GM12864 (cell line): ENCODE measurements around the gene NKAIN4.
"Not testable (repeated sequence)": the region's sequence is repeated elsewhere in the genome, so short reads cannot be mapped to it uniquely, and the experiment has no call there.

Source experiments
- DNase-seq: peaks from one replicate; pipeline ENCODE4 v3.0.0-alpha.2; 2011; ENCODE audit warnings: low read depth
- H3K4me3 ChIP-seq: 2 replicates; pipeline ENCODE4 v1.5.1; 2011; ENCODE audit warnings: mild to moderate bottlenecking, low read depth, low read length, control low read depth
- TF ChIP-seq, protein P1 (sequence below): IDR thresholded peaks from 2 replicates; pipeline ENCODE4 v1.5.1; 2011; ENCODE audit warnings: low read depth, mild to moderate bottlenecking, moderate library complexity, low read length, control low read depth, inconsistent platforms; ENCODE audit errors: missing control alignments

NKAIN4 gene

DNA sequence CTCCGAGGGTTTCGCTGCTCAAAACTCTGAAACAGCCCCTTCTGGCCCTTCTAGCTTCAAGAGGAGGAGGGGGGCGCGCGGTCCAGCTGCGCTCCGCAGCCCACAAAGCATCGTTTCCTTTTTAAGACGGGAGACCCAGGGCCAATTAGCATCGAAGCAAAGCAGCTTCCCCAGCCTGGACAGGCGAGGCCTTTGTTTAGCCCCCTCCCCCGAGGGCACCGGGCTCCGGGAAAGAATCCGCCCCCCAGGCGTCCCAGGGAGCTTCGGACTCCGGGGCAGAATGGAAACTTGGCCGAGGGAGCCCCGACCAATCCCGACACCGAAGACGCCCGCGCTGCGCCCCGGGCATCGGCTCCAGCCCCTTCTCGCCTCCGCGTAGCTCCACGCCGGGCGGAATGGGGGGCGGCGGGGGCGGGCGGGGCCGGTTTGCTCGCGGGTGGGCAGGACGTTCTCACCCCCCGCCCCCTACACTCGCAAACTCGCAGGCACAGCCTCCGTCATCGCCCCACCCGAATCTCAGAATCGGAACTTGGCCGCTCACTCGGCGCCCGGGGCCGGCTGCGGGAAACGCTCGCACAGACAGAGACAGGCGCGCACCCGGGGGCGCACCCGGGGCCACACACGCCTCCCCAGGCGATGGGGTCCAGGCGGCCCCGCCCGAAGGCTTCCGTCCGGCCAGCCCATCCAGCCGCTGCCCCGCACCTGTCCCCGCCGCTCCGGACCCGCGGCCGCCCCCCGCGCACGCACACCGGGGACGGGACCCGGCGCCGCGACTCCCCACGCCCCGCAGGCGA lies 628 bp downstream of the NKAIN4 start:
- DNase-seq: no peak
- H3K4me3 ChIP-seq: no peak overlapping the region
- TF ChIP-seq, protein P1, sequence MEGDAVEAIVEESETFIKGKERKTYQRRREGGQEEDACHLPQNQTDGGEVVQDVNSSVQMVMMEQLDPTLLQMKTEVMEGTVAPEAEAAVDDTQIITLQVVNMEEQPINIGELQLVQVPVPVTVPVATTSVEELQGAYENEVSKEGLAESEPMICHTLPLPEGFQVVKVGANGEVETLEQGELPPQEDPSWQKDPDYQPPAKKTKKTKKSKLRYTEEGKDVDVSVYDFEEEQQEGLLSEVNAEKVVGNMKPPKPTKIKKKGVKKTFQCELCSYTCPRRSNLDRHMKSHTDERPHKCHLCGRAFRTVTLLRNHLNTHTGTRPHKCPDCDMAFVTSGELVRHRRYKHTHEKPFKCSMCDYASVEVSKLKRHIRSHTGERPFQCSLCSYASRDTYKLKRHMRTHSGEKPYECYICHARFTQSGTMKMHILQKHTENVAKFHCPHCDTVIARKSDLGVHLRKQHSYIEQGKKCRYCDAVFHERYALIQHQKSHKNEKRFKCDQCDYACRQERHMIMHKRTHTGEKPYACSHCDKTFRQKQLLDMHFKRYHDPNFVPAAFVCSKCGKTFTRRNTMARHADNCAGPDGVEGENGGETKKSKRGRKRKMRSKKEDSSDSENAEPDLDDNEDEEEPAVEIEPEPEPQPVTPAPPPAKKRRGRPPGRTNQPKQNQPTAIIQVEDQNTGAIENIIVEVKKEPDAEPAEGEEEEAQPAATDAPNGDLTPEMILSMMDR: no peak

DNA sequence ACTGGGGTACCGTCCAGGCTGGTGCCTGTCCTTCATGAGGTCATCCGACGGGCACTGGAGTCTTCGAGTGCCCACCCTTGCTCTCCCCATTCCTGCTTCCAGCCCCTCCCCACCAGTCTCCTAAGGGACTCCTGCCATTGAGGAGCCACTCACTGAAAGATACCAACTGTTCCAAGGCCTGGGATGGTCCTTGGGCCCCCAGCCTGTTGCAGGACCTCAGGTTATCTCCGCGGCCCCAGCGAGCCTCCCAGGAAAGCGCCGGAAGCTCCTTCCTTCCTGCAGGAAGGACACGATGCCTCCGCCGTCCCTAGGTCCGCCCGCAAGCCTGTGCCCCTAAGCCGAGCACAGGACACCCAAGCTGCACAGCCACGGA lies 1.2 kb downstream of the NKAIN4 start:
- TF ChIP-seq, protein P1: no peak
- no peak overlapping the region for H3K4me3 ChIP-seq
- no peak for DNase-seq

DNA sequence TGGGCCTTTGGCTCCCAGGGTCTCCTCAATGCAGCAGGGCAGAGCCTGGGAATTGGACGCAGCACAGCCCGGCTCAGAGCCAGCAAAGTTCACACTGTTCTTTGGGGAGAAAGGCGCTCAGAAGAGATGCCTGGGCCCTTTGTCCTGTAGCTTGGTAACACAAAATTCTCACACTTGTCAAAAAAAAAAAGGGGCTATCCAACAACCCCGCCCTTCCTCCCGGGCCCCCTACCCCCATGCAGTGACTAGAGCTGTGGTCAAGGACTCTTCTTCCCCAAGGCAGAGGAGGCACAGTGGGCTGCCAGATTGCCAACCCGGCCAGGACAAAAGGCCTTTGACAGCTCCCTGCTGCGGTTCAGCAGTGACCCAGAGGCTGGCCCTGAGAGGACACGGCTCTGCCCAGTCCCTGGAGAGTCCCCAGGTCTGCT lies 2.0 kb downstream of the NKAIN4 start:
- DNase-seq: no peak
- TF ChIP-seq, protein P1: no peak
- no peak overlapping the region for H3K4me3 ChIP-seq

DNA sequence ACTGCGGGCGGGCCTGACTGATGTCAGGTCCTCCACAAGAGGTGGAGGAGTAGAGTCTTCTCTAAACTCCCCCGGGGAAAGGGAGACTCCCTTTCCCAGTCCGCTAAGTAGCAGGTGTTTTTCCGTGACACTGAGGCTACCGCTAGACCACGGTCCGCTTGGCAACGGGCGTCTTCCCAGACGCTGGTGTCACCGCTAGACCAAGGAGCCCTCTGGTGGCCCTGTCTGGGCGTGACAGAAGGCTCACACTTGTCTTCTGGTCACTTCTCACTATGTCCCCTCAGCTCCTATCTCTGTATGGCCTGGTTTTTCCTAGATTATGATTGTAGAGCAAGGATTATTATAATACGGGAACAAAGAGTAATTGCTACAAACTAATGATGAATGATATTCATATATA lies 2.9 kb downstream of the NKAIN4 start:
- not testable (repeated sequence) for DNase-seq

DNA sequence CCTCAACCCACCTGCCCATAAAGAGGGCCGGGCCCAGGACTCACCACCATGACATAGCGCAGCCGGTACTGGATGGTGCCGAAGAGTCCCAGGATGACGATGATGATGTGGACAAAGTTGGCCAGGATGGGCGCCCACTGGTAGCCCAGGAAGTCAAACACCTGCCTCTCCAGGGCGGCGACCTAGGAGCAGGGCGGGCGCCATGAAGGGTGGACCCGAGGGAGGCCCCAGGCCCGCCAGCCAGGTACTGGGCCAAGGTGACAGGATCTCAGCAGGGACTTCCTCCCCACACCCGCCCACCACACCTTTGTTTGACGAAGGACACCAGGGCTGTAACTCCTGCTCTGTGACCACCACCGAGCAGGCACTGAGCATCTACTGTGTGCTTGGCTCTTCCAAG lies 4.4 kb downstream of the NKAIN4 start:
- H3K4me3 ChIP-seq: no peak overlapping the region
- DNase-seq: no peak
- TF ChIP-seq, protein P1: no peak

More for the DNA sequence above, 2.9 kb downstream of the NKAIN4 start:
- H3K4me3 ChIP-seq: not testable (repeated sequence)
- TF ChIP-seq, protein P1: peak; percentile 33

DNA sequence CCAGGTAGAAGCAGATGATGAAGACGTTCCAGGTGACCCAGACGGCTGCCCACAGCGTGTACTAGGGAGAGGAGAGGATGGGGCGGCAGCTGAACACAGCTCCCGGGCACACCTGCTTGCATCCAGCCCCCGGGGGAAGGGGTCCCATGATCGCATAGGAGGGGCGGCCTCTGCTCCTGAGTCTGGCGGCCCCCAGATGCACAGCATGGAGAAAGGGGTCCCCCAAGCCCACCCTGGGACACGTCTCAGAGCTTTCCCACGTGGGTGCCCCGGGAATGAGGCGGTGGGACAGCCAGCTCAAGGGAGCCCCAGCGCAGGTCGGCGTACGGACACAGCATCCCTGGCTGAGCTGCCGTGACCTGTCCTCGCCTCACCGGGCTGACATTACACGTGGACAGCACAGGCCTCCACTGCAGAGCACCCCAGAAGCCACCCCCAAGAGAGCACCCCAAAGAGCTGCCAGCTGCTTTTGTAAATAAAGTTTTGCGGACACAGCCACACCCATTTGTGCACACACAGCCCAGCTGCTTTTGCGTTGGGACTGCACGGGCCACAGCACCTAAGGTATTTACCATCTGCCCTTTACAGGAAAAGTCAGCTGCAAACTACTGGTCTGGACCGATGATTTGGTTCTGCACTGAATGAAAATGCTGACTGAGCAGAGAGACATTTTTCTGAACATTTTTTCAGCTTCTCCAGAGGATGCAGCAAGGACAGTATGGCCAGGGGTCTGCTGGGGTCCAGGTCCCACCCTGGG lies 5.2 kb downstream of the NKAIN4 start:
- no peak for DNase-seq
- TF ChIP-seq, protein P1: no peak
- no peak overlapping the region for H3K4me3 ChIP-seq
